GM23338 (cell line): ENCODE measurements around the gene NKAIN2. TPM values are rescaled to one million over a fixed set of nuclear protein-coding genes. Genes with fewer than 3 reads are reported as not detected.

ENCODE experiments used
- ATAC-seq: fragments of 200-7000 bp; cut with Tn5 transposase; 3 replicates; pipeline ENCODE4 v1.9.1; 2020
- DNase-seq: peaks from one replicate; pipeline ENCODE4 v3.0.0-alpha.2; 2015; ENCODE audit warnings: low spot score
- H2AFZ ChIP-seq: fragments of 200-600 bp; sonication (generic); 2 replicates; pipeline ENCODE4 v1.8.0; 2016; ENCODE audit warnings: antibody characterized with exemption, mild to moderate bottlenecking, moderate library complexity
- H3F3A ChIP-seq: fragments of 200-600 bp; sonication (generic); replicated peaks from 2 replicates; pipeline ENCODE4 v1.8.0; 2017; ENCODE audit warnings: antibody characterized with exemption, mixed run types, low read depth
- H3K27ac ChIP-seq: fragments of 200-600 bp; sonication (generic); 2 replicates; pipeline ENCODE4 v1.6.1; 2016; ENCODE audit warnings: low read depth
- H3K27me3 ChIP-seq: fragments of 200-600 bp; sonication (generic); 2 replicates; pipeline ENCODE4 v1.8.0; 2016; ENCODE audit warnings: mild to moderate bottlenecking, mixed run types, moderate library complexity; ENCODE audit not compliant: insufficient read depth
- H3K36me3 ChIP-seq: fragments of 200-600 bp; sonication (generic); 2 replicates; pipeline ENCODE4 v1.8.0; 2016; ENCODE audit warnings: mild to moderate bottlenecking; ENCODE audit not compliant: insufficient read depth
- H3K4me1 ChIP-seq: fragments of 200-600 bp; sonication (generic); 2 replicates; pipeline ENCODE4 v1.8.0; 2016; ENCODE audit warnings: mild to moderate bottlenecking, moderate library complexity; ENCODE audit not compliant: insufficient read depth
- H3K4me2 ChIP-seq: fragments of 200-600 bp; sonication (generic); 2 replicates; pipeline ENCODE4 v1.7.1; 2017; ENCODE audit warnings: mixed run types
- H3K4me3 ChIP-seq: fragments of 200-600 bp; sonication (generic); 2 replicates; pipeline ENCODE4 v1.6.1; 2016; ENCODE audit warnings: mixed run types
- H3K79me2 ChIP-seq: fragments of 200-600 bp; sonication (generic); replicated peaks from 2 replicates; pipeline ENCODE4 v1.8.0; 2017; ENCODE audit warnings: mild to moderate bottlenecking; ENCODE audit not compliant: insufficient read depth
- H3K9me2 ChIP-seq: fragments of 200-600 bp; sonication (generic); 2 replicates; pipeline ENCODE4 v1.8.0; 2017; ENCODE audit not compliant: insufficient read depth
- H4K20me1 ChIP-seq: fragments of 200-600 bp; sonication (generic); replicated peaks from 2 replicates; pipeline ENCODE4 v1.8.0; 2017; ENCODE audit warnings: mild to moderate bottlenecking; ENCODE audit not compliant: insufficient read depth
- H3K27ac Mint-ChIP-seq: 2 replicates; pipeline ENCODE4 v1.8.0; 2020; ENCODE audit warnings: inconsistent platforms, mild to moderate bottlenecking, moderate library complexity, mixed read lengths
- H3K27me3 Mint-ChIP-seq: 3 replicates; pipeline ENCODE4 v1.8.0; 2022; ENCODE audit warnings: low read depth, mild to moderate bottlenecking, moderate library complexity, mixed read lengths, inconsistent platforms; ENCODE audit not compliant: insufficient read depth, poor library complexity
- H3K36me3 Mint-ChIP-seq: 3 replicates; pipeline ENCODE4 v1.8.0; 2021; ENCODE audit warnings: low read depth, mild to moderate bottlenecking, inconsistent platforms, moderate library complexity, mixed read lengths
- H3K4me1 Mint-ChIP-seq: 3 replicates; pipeline ENCODE4 v1.8.0; 2020; ENCODE audit warnings: mild to moderate bottlenecking, inconsistent platforms, mixed read lengths
- H3K4me3 Mint-ChIP-seq: 3 replicates; pipeline ENCODE4 v1.8.0; 2021; ENCODE audit warnings: moderate library complexity, mild to moderate bottlenecking, inconsistent platforms, mixed read lengths
- H3K9me3 Mint-ChIP-seq: 3 replicates; pipeline ENCODE4 v1.8.0; 2020; ENCODE audit warnings: moderate library complexity, mild to moderate bottlenecking, inconsistent platforms, mixed read lengths
- CREB1 ChIP-seq: fragments of 250-450 bp; sonication (Bioruptor Pico); IDR thresholded peaks from 2 replicates; pipeline ENCODE4 v1.5.0; 2020; ENCODE audit warnings: low read depth, mild to moderate bottlenecking, moderate library complexity
- EZH2 ChIP-seq: fragments of 200-600 bp; sonication (generic); IDR thresholded peaks from one replicate; pipeline ENCODE4 v1.8.0; 2017; ENCODE audit warnings: antibody characterized with exemption, mild to moderate bottlenecking, low read depth; ENCODE audit not compliant: unreplicated experiment
- EZH2phosphoT487 ChIP-seq: fragments of 200-600 bp; sonication (generic); IDR thresholded peaks from one replicate; pipeline ENCODE4 v1.8.1; 2018; ENCODE audit warnings: antibody characterized with exemption; ENCODE audit not compliant: unreplicated experiment
- JUNB ChIP-seq: IDR thresholded peaks from one replicate; pipeline ENCODE4 v1.6.1; 2016; ENCODE audit warnings: antibody characterized with exemption; ENCODE audit not compliant: unreplicated experiment
- NANOG ChIP-seq: IDR thresholded peaks from 2 replicates; pipeline ENCODE4 v1.6.1; 2016; ENCODE audit warnings: antibody characterized with exemption, borderline replicate concordance
- POLR2AphosphoS5 ChIP-seq: IDR thresholded peaks from 2 replicates; pipeline ENCODE4 v1.6.1; 2016; ENCODE audit warnings: antibody characterized with exemption, low read depth
- STAT1 ChIP-seq: IDR thresholded peaks from one replicate; pipeline ENCODE4 v1.6.1; 2016; ENCODE audit warnings: antibody characterized with exemption; ENCODE audit not compliant: unreplicated experiment
- ZNF114 ChIP-seq: fragments of 250-450 bp; sonication (Bioruptor Pico); IDR thresholded peaks from 2 replicates; pipeline ENCODE4 v1.5.0; 2020; ENCODE audit warnings: mild to moderate bottlenecking, moderate library complexity
- ZNF331 ChIP-seq: fragments of 250-450 bp; sonication (Bioruptor Pico); IDR thresholded peaks from 2 replicates; pipeline ENCODE4 v1.5.0; 2020; ENCODE audit warnings: low read depth, mild to moderate bottlenecking, moderate library complexity
- polyA plus RNA-seq: library from polyadenylated mRNA; unstranded; fragments of >200 nt; fragmentation: Nextera tagmentation; extraction: Ambion mirVana; gene quantifications from 2 replicates; pipeline ENCODE4 v1.2.1, GENCODE V29; 2016
- total RNA-seq: library from RNA; depleted of rRNA; stranded (reverse); fragments of >200 nt; shearing (Covaris generic); gene quantifications from 2 replicates; pipeline ENCODE4 v1.2.3, GENCODE V29; 2014
- TF ChIP-seq, protein P1 (sequence below): IDR thresholded peaks from one replicate; pipeline ENCODE4 v1.6.1; 2018; ENCODE audit warnings: antibody characterized with exemption; ENCODE audit not compliant: unreplicated experiment
- TF ChIP-seq, protein P2 (sequence below), 2 experiments: fragments of 200-600 bp in 1 of 2; sonication (generic) in 1 of 2; conservative IDR thresholded peaks; 2 replicates each; pipeline versions ENCODE4 v1.5.1 to v1.6.1; 2016 to 2017; ENCODE audit warnings: antibody characterized with exemption in 2 of 2, low read depth in 2 of 2, mild to moderate bottlenecking in 2 of 2, moderate library complexity in 1 of 2
- TF ChIP-seq, protein P3 (sequence below): fragments of 250-450 bp; sonication (Bioruptor Pico); IDR thresholded peaks from 2 replicates; pipeline ENCODE4 v1.5.0; 2020; ENCODE audit warnings: mild to moderate bottlenecking, moderate library complexity
- TF ChIP-seq, protein P4 (sequence below): IDR thresholded peaks from 2 replicates; pipeline ENCODE4 v1.6.1; 2016; ENCODE audit warnings: antibody characterized with exemption

NKAIN2 gene
- total and polyA plus RNA-seq, 2 experiments from 2014 or later = 0.39 to 1.1 TPM

DNA sequence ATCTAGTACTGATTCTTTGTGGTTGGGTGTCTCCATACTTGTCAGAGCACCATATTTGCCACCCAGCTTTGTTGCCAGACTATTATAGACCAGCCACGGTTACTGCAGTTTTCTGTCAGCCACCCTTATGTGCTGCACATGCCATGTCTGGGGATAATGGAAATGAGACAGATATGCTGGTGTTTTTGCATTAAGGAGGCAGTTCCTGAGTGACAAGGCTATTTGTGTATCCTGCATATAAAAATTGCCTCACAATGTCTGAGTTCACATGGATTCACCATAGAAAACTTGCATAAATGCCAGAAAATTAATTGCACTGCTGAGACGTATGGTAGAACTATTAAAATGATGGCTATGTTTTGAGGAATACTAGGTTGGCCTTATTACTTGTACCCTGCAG, 51.8 kb downstream of the NKAIN2 start:
- H3K36me3 ChIP-seq = no peaks in the 10 kb centered on the region
- H4K20me1 ChIP-seq = no peaks in the 10 kb centered on the region
- Mint-ChIP-seq H3K9me3 (no peaks in the 10 kb centered on the region), H3K4me1 (no peaks in the 10 kb centered on the region), H3K27ac (no peak overlapping the region), H3K36me3 (no peaks in the 10 kb centered on the region), H3K4me3 (no peak overlapping the region), H3K27me3 (no peaks in the 10 kb centered on the region)
- H3K4me1 ChIP-seq = no peaks in the 10 kb centered on the region
- ATAC-seq (no peak), DNase-seq (no peak)
- no peaks in the 10 kb centered on the region for H3K9me2 ChIP-seq
- H3K27me3 ChIP-seq = no peaks in the 10 kb centered on the region
- no peak overlapping the region for H2AFZ ChIP-seq
- H3F3A ChIP-seq = no peaks in the 10 kb centered on the region
- TF ChIP-seq, protein P1, sequence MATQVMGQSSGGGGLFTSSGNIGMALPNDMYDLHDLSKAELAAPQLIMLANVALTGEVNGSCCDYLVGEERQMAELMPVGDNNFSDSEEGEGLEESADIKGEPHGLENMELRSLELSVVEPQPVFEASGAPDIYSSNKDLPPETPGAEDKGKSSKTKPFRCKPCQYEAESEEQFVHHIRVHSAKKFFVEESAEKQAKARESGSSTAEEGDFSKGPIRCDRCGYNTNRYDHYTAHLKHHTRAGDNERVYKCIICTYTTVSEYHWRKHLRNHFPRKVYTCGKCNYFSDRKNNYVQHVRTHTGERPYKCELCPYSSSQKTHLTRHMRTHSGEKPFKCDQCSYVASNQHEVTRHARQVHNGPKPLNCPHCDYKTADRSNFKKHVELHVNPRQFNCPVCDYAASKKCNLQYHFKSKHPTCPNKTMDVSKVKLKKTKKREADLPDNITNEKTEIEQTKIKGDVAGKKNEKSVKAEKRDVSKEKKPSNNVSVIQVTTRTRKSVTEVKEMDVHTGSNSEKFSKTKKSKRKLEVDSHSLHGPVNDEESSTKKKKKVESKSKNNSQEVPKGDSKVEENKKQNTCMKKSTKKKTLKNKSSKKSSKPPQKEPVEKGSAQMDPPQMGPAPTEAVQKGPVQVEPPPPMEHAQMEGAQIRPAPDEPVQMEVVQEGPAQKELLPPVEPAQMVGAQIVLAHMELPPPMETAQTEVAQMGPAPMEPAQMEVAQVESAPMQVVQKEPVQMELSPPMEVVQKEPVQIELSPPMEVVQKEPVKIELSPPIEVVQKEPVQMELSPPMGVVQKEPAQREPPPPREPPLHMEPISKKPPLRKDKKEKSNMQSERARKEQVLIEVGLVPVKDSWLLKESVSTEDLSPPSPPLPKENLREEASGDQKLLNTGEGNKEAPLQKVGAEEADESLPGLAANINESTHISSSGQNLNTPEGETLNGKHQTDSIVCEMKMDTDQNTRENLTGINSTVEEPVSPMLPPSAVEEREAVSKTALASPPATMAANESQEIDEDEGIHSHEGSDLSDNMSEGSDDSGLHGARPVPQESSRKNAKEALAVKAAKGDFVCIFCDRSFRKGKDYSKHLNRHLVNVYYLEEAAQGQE = no peak
- TF ChIP-seq STAT1 (no peak), ZNF114 (CRISPR knock-in tag) (no peak), CREB1 (CRISPR knock-in tag) (no peak), EZH2phosphoT487 (no peak), NANOG (no peak), EZH2 (no peak), JUNB (no peak), ZNF331 (CRISPR knock-in tag) (no peak), POLR2AphosphoS5 (no peak)
- TF ChIP-seq, protein P2, sequence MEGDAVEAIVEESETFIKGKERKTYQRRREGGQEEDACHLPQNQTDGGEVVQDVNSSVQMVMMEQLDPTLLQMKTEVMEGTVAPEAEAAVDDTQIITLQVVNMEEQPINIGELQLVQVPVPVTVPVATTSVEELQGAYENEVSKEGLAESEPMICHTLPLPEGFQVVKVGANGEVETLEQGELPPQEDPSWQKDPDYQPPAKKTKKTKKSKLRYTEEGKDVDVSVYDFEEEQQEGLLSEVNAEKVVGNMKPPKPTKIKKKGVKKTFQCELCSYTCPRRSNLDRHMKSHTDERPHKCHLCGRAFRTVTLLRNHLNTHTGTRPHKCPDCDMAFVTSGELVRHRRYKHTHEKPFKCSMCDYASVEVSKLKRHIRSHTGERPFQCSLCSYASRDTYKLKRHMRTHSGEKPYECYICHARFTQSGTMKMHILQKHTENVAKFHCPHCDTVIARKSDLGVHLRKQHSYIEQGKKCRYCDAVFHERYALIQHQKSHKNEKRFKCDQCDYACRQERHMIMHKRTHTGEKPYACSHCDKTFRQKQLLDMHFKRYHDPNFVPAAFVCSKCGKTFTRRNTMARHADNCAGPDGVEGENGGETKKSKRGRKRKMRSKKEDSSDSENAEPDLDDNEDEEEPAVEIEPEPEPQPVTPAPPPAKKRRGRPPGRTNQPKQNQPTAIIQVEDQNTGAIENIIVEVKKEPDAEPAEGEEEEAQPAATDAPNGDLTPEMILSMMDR (conservative IDR thresholded peaks at IDR 0.05; ENCODE audit: low read depth in 2 of 2) = no peak
- TF ChIP-seq, protein P3, sequence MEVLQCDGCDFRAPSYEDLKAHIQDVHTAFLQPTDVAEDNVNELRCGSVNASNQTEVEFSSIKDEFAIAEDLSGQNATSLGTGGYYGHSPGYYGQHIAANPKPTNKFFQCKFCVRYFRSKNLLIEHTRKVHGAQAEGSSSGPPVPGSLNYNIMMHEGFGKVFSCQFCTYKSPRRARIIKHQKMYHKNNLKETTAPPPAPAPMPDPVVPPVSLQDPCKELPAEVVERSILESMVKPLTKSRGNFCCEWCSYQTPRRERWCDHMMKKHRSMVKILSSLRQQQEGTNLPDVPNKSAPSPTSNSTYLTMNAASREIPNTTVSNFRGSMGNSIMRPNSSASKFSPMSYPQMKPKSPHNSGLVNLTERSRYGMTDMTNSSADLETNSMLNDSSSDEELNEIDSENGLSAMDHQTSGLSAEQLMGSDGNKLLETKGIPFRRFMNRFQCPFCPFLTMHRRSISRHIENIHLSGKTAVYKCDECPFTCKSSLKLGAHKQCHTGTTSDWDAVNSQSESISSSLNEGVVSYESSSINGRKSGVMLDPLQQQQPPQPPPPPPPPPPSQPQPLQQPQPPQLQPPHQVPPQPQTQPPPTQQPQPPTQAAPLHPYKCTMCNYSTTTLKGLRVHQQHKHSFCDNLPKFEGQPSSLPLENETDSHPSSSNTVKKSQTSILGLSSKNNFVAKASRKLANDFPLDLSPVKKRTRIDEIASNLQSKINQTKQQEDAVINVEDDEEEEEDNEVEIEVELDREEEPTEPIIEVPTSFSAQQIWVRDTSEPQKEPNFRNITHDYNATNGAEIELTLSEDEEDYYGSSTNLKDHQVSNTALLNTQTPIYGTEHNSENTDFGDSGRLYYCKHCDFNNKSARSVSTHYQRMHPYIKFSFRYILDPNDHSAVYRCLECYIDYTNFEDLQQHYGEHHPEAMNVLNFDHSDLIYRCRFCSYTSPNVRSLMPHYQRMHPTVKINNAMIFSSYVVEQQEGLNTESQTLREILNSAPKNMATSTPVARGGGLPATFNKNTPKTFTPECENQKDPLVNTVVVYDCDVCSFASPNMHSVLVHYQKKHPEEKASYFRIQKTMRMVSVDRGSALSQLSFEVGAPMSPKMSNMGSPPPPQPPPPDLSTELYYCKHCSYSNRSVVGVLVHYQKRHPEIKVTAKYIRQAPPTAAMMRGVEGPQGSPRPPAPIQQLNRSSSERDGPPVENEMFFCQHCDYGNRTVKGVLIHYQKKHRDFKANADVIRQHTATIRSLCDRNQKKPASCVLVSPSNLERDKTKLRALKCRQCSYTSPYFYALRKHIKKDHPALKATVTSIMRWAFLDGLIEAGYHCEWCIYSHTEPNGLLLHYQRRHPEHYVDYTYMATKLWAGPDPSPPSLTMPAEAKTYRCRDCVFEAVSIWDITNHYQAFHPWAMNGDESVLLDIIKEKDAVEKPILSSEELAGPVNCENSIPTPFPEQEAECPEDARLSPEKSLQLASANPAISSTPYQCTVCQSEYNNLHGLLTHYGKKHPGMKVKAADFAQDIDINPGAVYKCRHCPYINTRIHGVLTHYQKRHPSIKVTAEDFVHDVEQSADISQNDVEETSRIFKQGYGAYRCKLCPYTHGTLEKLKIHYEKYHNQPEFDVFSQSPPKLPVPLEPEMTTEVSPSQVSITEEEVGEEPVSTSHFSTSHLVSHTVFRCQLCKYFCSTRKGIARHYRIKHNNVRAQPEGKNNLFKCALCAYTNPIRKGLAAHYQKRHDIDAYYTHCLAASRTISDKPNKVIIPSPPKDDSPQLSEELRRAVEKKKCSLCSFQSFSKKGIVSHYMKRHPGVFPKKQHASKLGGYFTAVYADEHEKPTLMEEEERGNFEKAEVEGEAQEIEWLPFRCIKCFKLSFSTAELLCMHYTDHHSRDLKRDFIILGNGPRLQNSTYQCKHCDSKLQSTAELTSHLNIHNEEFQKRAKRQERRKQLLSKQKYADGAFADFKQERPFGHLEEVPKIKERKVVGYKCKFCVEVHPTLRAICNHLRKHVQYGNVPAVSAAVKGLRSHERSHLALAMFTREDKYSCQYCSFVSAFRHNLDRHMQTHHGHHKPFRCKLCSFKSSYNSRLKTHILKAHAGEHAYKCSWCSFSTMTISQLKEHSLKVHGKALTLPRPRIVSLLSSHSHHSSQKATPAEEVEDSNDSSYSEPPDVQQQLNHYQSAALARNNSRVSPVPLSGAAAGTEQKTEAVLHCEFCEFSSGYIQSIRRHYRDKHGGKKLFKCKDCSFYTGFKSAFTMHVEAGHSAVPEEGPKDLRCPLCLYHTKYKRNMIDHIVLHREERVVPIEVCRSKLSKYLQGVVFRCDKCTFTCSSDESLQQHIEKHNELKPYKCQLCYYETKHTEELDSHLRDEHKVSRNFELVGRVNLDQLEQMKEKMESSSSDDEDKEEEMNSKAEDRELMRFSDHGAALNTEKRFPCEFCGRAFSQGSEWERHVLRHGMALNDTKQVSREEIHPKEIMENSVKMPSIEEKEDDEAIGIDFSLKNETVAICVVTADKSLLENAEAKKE (CRISPR knock-in tag) = no peak
- TF ChIP-seq, protein P4, sequence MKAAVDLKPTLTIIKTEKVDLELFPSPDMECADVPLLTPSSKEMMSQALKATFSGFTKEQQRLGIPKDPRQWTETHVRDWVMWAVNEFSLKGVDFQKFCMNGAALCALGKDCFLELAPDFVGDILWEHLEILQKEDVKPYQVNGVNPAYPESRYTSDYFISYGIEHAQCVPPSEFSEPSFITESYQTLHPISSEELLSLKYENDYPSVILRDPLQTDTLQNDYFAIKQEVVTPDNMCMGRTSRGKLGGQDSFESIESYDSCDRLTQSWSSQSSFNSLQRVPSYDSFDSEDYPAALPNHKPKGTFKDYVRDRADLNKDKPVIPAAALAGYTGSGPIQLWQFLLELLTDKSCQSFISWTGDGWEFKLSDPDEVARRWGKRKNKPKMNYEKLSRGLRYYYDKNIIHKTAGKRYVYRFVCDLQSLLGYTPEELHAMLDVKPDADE = no peak
- H3K79me2 ChIP-seq = no peaks in the 10 kb centered on the region
- no peak overlapping the region for H3K4me2 ChIP-seq
- H3K4me3 ChIP-seq = no peak overlapping the region
- H3K27ac ChIP-seq = no peak overlapping the region
